Measurements from ENCODE around the gene ASCC3. TPM values are rescaled to one million over a fixed set of nuclear protein-coding genes. Genes with fewer than 3 reads are reported as not detected.
"Not testable (repeated sequence)": the region's sequence is repeated elsewhere in the genome, so short reads cannot be mapped to it uniquely, and the experiment has no call there.

The ASCC3 gene
- total RNA-seq, 1 experiment from 2014 or later = 48.2 TPM

DNA sequence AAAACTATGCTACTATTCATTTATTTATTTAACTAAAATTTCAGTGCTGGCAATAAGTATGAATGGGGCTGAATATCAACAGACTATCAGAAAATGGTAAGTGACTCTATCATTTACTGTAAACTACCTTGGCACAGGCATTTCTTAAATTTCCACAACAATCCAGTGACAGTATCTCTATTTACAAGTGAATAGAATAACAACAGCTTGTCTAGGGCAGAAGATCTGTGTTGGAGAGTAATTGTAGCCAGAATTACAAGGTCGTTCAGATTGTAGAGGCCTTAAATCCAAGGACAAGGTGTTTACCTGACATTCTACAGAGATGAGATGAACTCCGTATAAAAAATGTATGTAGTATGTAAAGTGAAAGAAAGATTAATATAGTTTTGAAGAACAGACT lies 222.6 kb downstream of the ASCC3 start:
- H3K36me3 ChIP-seq (ENCODE audit: control insufficient read depth, insufficient read depth, low read length) = no peaks in the 10 kb centered on the region
- H3K4me3 ChIP-seq (ENCODE audit: low read depth, low read length) = no peak overlapping the region
- intact Hi-C loops (cut with micrococcal nuclease; ENCODE audit: unreplicated experiment) = loop anchor here (5.0 to 10.0 kb wide), 2 partner anchors 161 to 794 kb away; no protein-coding TSS in a partner anchor
- POLR2A ChIA-PET = no interaction called here
- no peaks in the 10 kb centered on the region for H3K9me3 Mint-ChIP-seq (ENCODE audit: unreplicated experiment)
- no peak overlapping the region for H3K27ac Mint-ChIP-seq (ENCODE audit: unreplicated experiment)
- no peak overlapping the region for H3K4me3 Mint-ChIP-seq (ENCODE audit: unreplicated experiment)
- CTCF ChIA-PET = interaction anchor here (0.6 to 1.0 kb wide), 2 partner anchors 10 to 267 kb away, joined by 3 read pairs; no protein-coding TSS in a partner anchor
- no peaks in the 10 kb centered on the region; the same call in 1 of the 2 replicates for H3K4me1 ChIP-seq
- no peak for DNase-seq
- peaks cover 8% of the 10 kb centered on the region for H3K4me1 Mint-ChIP-seq (ENCODE audit: low read depth, unreplicated experiment)
- no peaks in the 10 kb centered on the region for H3K27me3 Mint-ChIP-seq (ENCODE audit: insufficient read depth, unreplicated experiment)
- no peaks in the 10 kb centered on the region for H3K27me3 ChIP-seq (replicated peaks; ENCODE audit: control insufficient read depth, insufficient read depth, low read length)
- BruUV-seq (replicated peaks) = no TSS peak
- H3K36me3 Mint-ChIP-seq (ENCODE audit: insufficient read depth, unreplicated experiment) = peaks cover 6% of the 10 kb centered on the region
- H3K9me3 ChIP-seq = no peaks in the 10 kb centered on the region
- TF ChIP-seq CTCF (IDR thresholded peaks at IDR 0.05; ENCODE audit: insufficient read depth in 1 of 2, low read depth in 1 of 2, low read length in 1 of 2, severe bottlenecking in 1 of 2, unreplicated experiment in 1 of 2) = no peak

GRCh38 chr6:100657678-100658330 lies 223.3 kb downstream of the ASCC3 start:
- ChIA-PET POLR2A (no interaction called here), CTCF (interaction anchor here (1.0 kb wide), 1 partner anchor 266 kb away, joined by 3 read pairs; no protein-coding TSS in a partner anchor)
- Histone ChIP-seq H3K36me3 (ENCODE audit: control insufficient read depth, insufficient read depth, low read length) (no peaks in the 10 kb centered on the region), H3K4me3 (ENCODE audit: low read depth, low read length) (no peak overlapping the region), H3K4me1 (no peaks in the 10 kb centered on the region; the same call in 1 of the 2 replicates), H3K9me3 (no peaks in the 10 kb centered on the region), H3K27me3 (replicated peaks; ENCODE audit: control insufficient read depth, insufficient read depth, low read length) (no peaks in the 10 kb centered on the region)
- Mint-ChIP-seq H3K36me3 (ENCODE audit: insufficient read depth, unreplicated experiment) (peaks cover 6% of the 10 kb centered on the region), H3K27me3 (ENCODE audit: insufficient read depth, unreplicated experiment) (no peaks in the 10 kb centered on the region), H3K4me1 (ENCODE audit: low read depth, unreplicated experiment) (peaks cover 2% of the 10 kb centered on the region), H3K9me3 (ENCODE audit: unreplicated experiment) (no peaks in the 10 kb centered on the region), H3K27ac (ENCODE audit: unreplicated experiment) (no peak overlapping the region), H3K4me3 (ENCODE audit: unreplicated experiment) (no peak overlapping the region)
- intact Hi-C loops (cut with micrococcal nuclease; ENCODE audit: unreplicated experiment) = loop anchor here (1.0 to 10.0 kb wide), 6 partner anchors 161 to 793 kb away; no protein-coding TSS in a partner anchor
- peak; percentile 68 to 73 for TF ChIP-seq CTCF (IDR thresholded peaks at IDR 0.05; ENCODE audit: insufficient read depth in 1 of 2, low read depth in 1 of 2, low read length in 1 of 2, severe bottlenecking in 1 of 2, unreplicated experiment in 1 of 2)
- no TSS peak for BruUV-seq (replicated peaks)
- DNase-seq = no peak

DNA sequence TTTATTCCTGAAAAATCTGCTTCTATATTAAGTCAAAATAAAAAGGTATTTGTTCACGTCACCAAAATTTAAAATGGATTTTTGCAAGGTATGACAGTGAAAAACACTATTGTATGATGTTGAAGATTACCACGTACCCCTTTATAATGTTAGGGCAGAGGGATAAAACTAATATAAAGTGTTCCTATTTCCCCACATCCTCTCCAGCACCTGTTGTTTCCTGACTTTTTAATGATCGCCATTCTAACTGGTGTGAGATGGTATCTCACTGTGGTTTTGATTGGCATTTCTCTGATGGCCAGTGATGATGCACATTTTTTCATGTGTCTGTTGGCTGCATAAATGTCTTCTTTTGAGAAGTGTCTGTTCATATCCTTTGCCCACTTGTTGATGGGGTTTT lies 240.0 kb downstream of the ASCC3 start:
- H3K36me3 Mint-ChIP-seq (ENCODE audit: insufficient read depth, unreplicated experiment) = peaks cover 30% of the 10 kb centered on the region
- DNase-seq = not testable (repeated sequence)

More for the DNA sequence above, 240.0 kb downstream of the ASCC3 start:
- H3K4me1 Mint-ChIP-seq (ENCODE audit: low read depth, unreplicated experiment); H3K27me3 ChIP-seq (replicated peaks; ENCODE audit: control insufficient read depth, insufficient read depth, low read length); H3K4me1 ChIP-seq; H3K27me3 Mint-ChIP-seq (ENCODE audit: insufficient read depth, unreplicated experiment); H3K9me3 Mint-ChIP-seq (ENCODE audit: unreplicated experiment); intact Hi-C loops (cut with micrococcal nuclease; ENCODE audit: unreplicated experiment); H3K9me3 ChIP-seq; H3K27ac Mint-ChIP-seq (ENCODE audit: unreplicated experiment); H3K4me3 Mint-ChIP-seq (ENCODE audit: unreplicated experiment); H3K4me3 ChIP-seq (ENCODE audit: low read depth, low read length); H3K36me3 ChIP-seq (ENCODE audit: control insufficient read depth, insufficient read depth, low read length); CTCF ChIA-PET; BruUV-seq (replicated peaks): not testable (repeated sequence)
- POLR2A ChIA-PET = interaction anchor here (0.6 kb wide), 1 partner anchor 250 kb away, joined by 3 read pairs; no protein-coding TSS in a partner anchor

All from Caco-2 (cell line).